ENCODE data around the gene CRYGC.
"Not testable (repeated sequence)": the region's sequence is repeated elsewhere in the genome, so short reads cannot be mapped to it uniquely, and the experiment has no call there.

DNA sequence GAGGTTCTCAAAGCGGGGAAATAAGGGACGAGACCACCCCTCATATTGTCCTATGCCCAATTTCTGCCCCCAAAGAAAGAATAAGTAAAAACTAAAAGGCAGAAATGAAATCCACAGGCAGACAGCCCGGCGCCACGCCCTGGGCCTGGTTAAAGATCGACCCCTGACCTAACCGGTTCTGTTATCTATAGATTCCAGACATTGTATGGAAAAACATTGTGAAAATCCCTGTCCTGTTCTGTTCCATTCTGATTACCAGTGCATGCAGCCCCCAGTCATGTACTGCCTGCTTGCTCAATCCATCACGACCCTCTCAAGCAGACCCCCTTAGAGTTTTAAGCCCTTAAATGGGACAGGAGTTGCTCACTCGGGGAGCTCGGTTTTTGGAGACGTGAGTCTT is 12.2 kb downstream of the CRYGC start:
- TF ChIP-seq POLR2AphosphoS5, POLR2A (IDR thresholded peaks at IDR 0.05): not testable (repeated sequence)
- TF ChIP-seq, protein P1, sequence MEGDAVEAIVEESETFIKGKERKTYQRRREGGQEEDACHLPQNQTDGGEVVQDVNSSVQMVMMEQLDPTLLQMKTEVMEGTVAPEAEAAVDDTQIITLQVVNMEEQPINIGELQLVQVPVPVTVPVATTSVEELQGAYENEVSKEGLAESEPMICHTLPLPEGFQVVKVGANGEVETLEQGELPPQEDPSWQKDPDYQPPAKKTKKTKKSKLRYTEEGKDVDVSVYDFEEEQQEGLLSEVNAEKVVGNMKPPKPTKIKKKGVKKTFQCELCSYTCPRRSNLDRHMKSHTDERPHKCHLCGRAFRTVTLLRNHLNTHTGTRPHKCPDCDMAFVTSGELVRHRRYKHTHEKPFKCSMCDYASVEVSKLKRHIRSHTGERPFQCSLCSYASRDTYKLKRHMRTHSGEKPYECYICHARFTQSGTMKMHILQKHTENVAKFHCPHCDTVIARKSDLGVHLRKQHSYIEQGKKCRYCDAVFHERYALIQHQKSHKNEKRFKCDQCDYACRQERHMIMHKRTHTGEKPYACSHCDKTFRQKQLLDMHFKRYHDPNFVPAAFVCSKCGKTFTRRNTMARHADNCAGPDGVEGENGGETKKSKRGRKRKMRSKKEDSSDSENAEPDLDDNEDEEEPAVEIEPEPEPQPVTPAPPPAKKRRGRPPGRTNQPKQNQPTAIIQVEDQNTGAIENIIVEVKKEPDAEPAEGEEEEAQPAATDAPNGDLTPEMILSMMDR (IDR thresholded peaks at IDR 0.05 in 8 of 11, conservative IDR thresholded peaks at IDR 0.05 in 3 of 11) = not testable (repeated sequence)

Measured in spleen (tissue), 7 donors.